Transverse colon (tissue), 4 donors: ENCODE measurements around the gene ZBTB7C.

Experiments
- CTCF ChIP-seq, 5 experiments: fragments of 200-600 bp in 3 of 5; fragments of 450-650 bp in 2 of 5; sonication (generic) in 3 of 5; IDR thresholded peaks; 1 replicate in 2 of 5; 2 replicates in 3 of 5; pipeline ENCODE4 v1.5.1; 2016 to 2017; ENCODE audit warnings: antibody characterized with exemption in 5 of 5, inconsistent platforms in 3 of 5, mild to moderate bottlenecking in 2 of 5, moderate library complexity in 1 of 5
- POLR2A ChIP-seq: fragments of 450-650 bp; IDR thresholded peaks from one replicate; pipeline ENCODE4 v1.6.1; 2016; ENCODE audit warnings: antibody characterized with exemption, mild to moderate bottlenecking, moderate library complexity
- POLR2AphosphoS5 ChIP-seq, 3 donors: sonication (generic); formaldehyde crosslinking; IDR thresholded peaks; one replicate each; pipeline ENCODE4 v1.6.1; 2016; ENCODE audit warnings: antibody characterized with exemption in 3 of 3

GRCh38 chr18:48308755-48309575 lies 100.2 kb downstream of the ZBTB7C start:
- TF ChIP-seq CTCF (IDR thresholded peaks at IDR 0.05) (no peak), POLR2A (no peak), POLR2AphosphoS5 (IDR thresholded peaks at IDR 0.05) (no peak)
